Right atrium auricular region (tissue), 2 donors: ENCODE data around the gene DYSF. TPM values are rescaled to one million over a fixed set of nuclear protein-coding genes. Genes with fewer than 3 reads are reported as not detected.

Experiments
- DNase-seq: peaks from one replicate; pipeline ENCODE4 v3.0.0-alpha.2; 2019; ENCODE audit warnings: low spot score
- H3K27ac ChIP-seq, 2 donors: fragments of 200-600 bp; sonication (generic); 1 replicate in 1 of 2; 2 replicates in 1 of 2; pipeline ENCODE4 v1.5.1; 2016 to 2019
- H3K27me3 ChIP-seq, 2 donors: fragments of 200-600 bp; sonication (generic); one replicate each; pipeline versions ENCODE4 v1.5.1 to v1.6.0; 2017 to 2019
- H3K36me3 ChIP-seq: fragments of 200-600 bp; sonication (generic); one replicate; pipeline ENCODE4 v1.5.1; 2016
- H3K4me1 ChIP-seq, 2 donors: fragments of 200-600 bp; sonication (generic); one replicate each; pipeline versions ENCODE4 v1.5.1 to v1.6.0; 2017 to 2019
- H3K4me3 ChIP-seq, 2 donors: fragments of 200-600 bp; sonication (generic); 1 replicate in 1 of 2; 2 replicates in 1 of 2; pipeline ENCODE4 v1.5.1; 2017 to 2019; ENCODE audit warnings: mild to moderate bottlenecking in 1 of 2, moderate library complexity in 1 of 2
- H3K9me3 ChIP-seq, 2 donors: fragments of 200-600 bp; sonication (generic); one replicate each; pipeline ENCODE4 v1.5.1; 2019
- CTCF ChIP-seq, 2 donors: fragments of 200-600 bp; sonication (generic); IDR thresholded peaks; one replicate each; pipeline ENCODE4 v1.5.1; 2019; ENCODE audit warnings: antibody characterized with exemption in 2 of 2
- total RNA-seq, 2 donors: library from RNA; depleted of rRNA; stranded (reverse); fragments of >200 nt; gene quantifications; one replicate each; pipeline ENCODE4 v1.1.0, GENCODE V29; 2016

Gene DYSF
- total RNA-seq, 2 donors from 2014 or later: 31.3 to 52.1 TPM

GRCh38 chr2:71629771-71630453 lies 176.6 kb downstream of the DYSF start:
- no peak for TF ChIP-seq CTCF (IDR thresholded peaks at IDR 0.05)
- Histone ChIP-seq H3K9me3 (peaks cover 0 to 7% of the 10 kb centered on the region in 2 donors), H3K27me3 (no peaks in the 10 kb centered on the region), H3K4me1 (peaks cover 0 to 6% of the 10 kb centered on the region in 2 donors), H3K4me3 (no peak overlapping the region), H3K36me3 (no peaks in the 10 kb centered on the region), H3K27ac (no peak overlapping the region)
- DNase-seq: no peak

GRCh38 chr2:71630454-71631328 lies 177.3 kb downstream of the DYSF start:
- Histone ChIP-seq H3K36me3 (no peaks in the 10 kb centered on the region), H3K27ac (no peak overlapping the region), H3K27me3 (no peaks in the 10 kb centered on the region), H3K4me1 (peaks cover 0 to 6% of the 10 kb centered on the region in 2 donors), H3K4me3 (no peak overlapping the region), H3K9me3 (peaks cover 0 to 7% of the 10 kb centered on the region in 2 donors)
- no peak for DNase-seq
- TF ChIP-seq CTCF (IDR thresholded peaks at IDR 0.05): no peak

- Histone ChIP-seq H3K4me3 (no peak overlapping the region), H3K27me3 (no peaks in the 10 kb centered on the region), H3K27ac (no peak overlapping the region), H3K36me3 (no peaks in the 10 kb centered on the region), H3K9me3 (peaks cover 0 to 7% of the 10 kb centered on the region in 2 donors), H3K4me1 (peaks cover 0 to 6% of the 10 kb centered on the region in 2 donors)
- no peak for TF ChIP-seq CTCF (IDR thresholded peaks at IDR 0.05)
- no peak for DNase-seq
Measured at GRCh38 chr2:71631411-71631931, 178.1 kb downstream of the DYSF start.

DNA sequence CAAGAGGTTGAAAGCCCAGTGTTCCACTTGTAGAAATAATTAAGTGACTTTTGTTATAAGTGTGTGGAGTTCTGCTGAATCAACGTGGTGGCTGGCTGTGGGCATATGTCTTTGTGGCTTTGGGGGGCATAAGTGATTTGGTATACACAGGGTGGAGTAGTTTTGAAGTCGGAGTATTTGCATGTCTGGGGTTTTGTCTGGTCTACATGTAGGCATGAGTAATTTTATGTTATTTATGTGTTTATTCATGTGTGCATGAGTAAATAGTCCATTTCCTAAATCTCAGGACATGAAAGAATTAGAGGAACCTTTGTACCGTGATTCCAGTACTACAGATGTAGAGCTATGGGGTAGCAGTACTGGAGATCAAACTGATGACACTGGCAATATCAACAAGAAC lies 179.7 kb downstream of the DYSF start:
- no peak for DNase-seq
- no peak overlapping the region for H3K27ac ChIP-seq

GRCh38 chr2:71634567-71634966 lies 181.2 kb downstream of the DYSF start:
- Histone ChIP-seq H3K4me3 (no peak overlapping the region), H3K27ac (no peak overlapping the region), H3K9me3 (peaks cover 0 to 1% of the 10 kb centered on the region in 2 donors), H3K27me3 (no peaks in the 10 kb centered on the region), H3K36me3 (no peaks in the 10 kb centered on the region), H3K4me1 (peaks cover 0 to 6% of the 10 kb centered on the region in 2 donors)
- DNase-seq: no peak
- TF ChIP-seq CTCF (IDR thresholded peaks at IDR 0.05): no peak

More for the DNA sequence above, 179.7 kb downstream of the DYSF start:
- no peak for TF ChIP-seq CTCF (IDR thresholded peaks at IDR 0.05)
- H3K9me3 ChIP-seq: peaks cover 0 to 7% of the 10 kb centered on the region in 2 donors
- peaks cover 0 to 6% of the 10 kb centered on the region in 2 donors for H3K4me1 ChIP-seq
- no peak overlapping the region for H3K4me3 ChIP-seq
- H3K36me3 ChIP-seq: no peaks in the 10 kb centered on the region
- H3K27me3 ChIP-seq: no peaks in the 10 kb centered on the region
